SK-N-SH treated with all-trans-retinoic acid at 6 μM for 48 hours (cell line): ENCODE results near the gene UNC5CL.

Experiments
- ATAC-seq: fragments of 200-7000 bp; cut with Tn5 transposase; 3 replicates; pipeline ENCODE4 v1.9.1; 2020; ENCODE audit warnings: mild to moderate bottlenecking, moderate library complexity
- ARNTL ChIP-seq: fragments of 450-650 bp; formaldehyde crosslinking; IDR thresholded peaks from 2 replicates; pipeline ENCODE4 v1.5.0; 2020; ENCODE audit warnings: low read depth, mild to moderate bottlenecking, moderate library complexity, borderline replicate concordance
- BACH2 ChIP-seq: fragments of 250-450 bp; sonication (Bioruptor Pico); IDR thresholded peaks from 2 replicates; pipeline ENCODE4 v1.9.0; 2021; ENCODE audit warnings: mild to moderate bottlenecking, borderline replicate concordance
- OSR1 ChIP-seq: fragments of 250-450 bp; sonication (Bioruptor Pico); IDR thresholded peaks from 2 replicates; pipeline ENCODE4 v1.8.0; 2022; ENCODE audit warnings: moderate library complexity, mild to moderate bottlenecking, inconsistent platforms
- PPARA ChIP-seq: fragments of 250-450 bp; sonication (Bioruptor Pico); IDR thresholded peaks from 2 replicates; pipeline ENCODE4 v1.5.0; 2020; ENCODE audit warnings: mild to moderate bottlenecking, borderline replicate concordance
- RARB ChIP-seq: fragments of 250-450 bp; sonication (Bioruptor Pico); IDR thresholded peaks from 2 replicates; pipeline ENCODE4 v1.8.0; 2021; ENCODE audit warnings: mild to moderate bottlenecking, moderate library complexity
- SNAI2 ChIP-seq: fragments of 250-450 bp; sonication (Bioruptor Pico); IDR thresholded peaks from 2 replicates; pipeline ENCODE4 v1.5.0; 2020; ENCODE audit warnings: mild to moderate bottlenecking, moderate library complexity
- TCF4 ChIP-seq: fragments of 250-450 bp; sonication (Bioruptor Pico); IDR thresholded peaks from 2 replicates; pipeline ENCODE4 v1.8.0; 2021; ENCODE audit warnings: mild to moderate bottlenecking, moderate library complexity, borderline replicate concordance
- ZC3H10 ChIP-seq: fragments of 250-450 bp; sonication (Bioruptor Pico); IDR thresholded peaks from 2 replicates; pipeline ENCODE4 v1.5.1; 2021; ENCODE audit warnings: mild to moderate bottlenecking, moderate library complexity
- ZFP3 ChIP-seq: fragments of 250-450 bp; sonication (Bioruptor Pico); IDR thresholded peaks from 2 replicates; pipeline ENCODE4 v1.5.0; 2020; ENCODE audit warnings: mild to moderate bottlenecking, moderate library complexity
- ZFP30 ChIP-seq: fragments of 450-650 bp; formaldehyde crosslinking; IDR thresholded peaks from 2 replicates; pipeline ENCODE4 v1.5.0; 2022; ENCODE audit warnings: mild to moderate bottlenecking, moderate library complexity
- ZNF565 ChIP-seq: fragments of 450-650 bp; formaldehyde crosslinking; conservative IDR thresholded peaks from 2 replicates; pipeline ENCODE4 v1.5.0; 2020; ENCODE audit warnings: low read depth, mild to moderate bottlenecking, moderate library complexity
- ZNF70 ChIP-seq: fragments of 450-650 bp; formaldehyde crosslinking; IDR thresholded peaks from 2 replicates; pipeline ENCODE4 v1.5.0; 2020; ENCODE audit warnings: mild to moderate bottlenecking, moderate library complexity
- ZNF8 ChIP-seq: fragments of 450-650 bp; formaldehyde crosslinking; IDR thresholded peaks from 2 replicates; pipeline ENCODE4 v1.5.0; 2020; ENCODE audit warnings: mild to moderate bottlenecking, moderate library complexity
- TF ChIP-seq, protein P1 (sequence below): fragments of 250-450 bp; sonication (Bioruptor Pico); IDR thresholded peaks from 2 replicates; pipeline ENCODE4 v1.5.1; 2021; ENCODE audit warnings: mild to moderate bottlenecking, moderate library complexity
- TF ChIP-seq, protein P2 (sequence below): fragments of 250-450 bp; sonication (Bioruptor Pico); IDR thresholded peaks from 2 replicates; pipeline ENCODE4 v1.5.0; 2020; ENCODE audit warnings: mild to moderate bottlenecking, moderate library complexity
- TF ChIP-seq, protein P3 (sequence below): fragments of 250-450 bp; sonication (Bioruptor Pico); IDR thresholded peaks from 2 replicates; pipeline ENCODE4 v1.5.1; 2020; ENCODE audit warnings: low read depth, mild to moderate bottlenecking, moderate library complexity
- TF ChIP-seq, protein P4 (sequence below): fragments of 250-450 bp; sonication (Bioruptor Pico); IDR thresholded peaks from 2 replicates; pipeline ENCODE4 v1.8.0; 2021; ENCODE audit warnings: low read depth, mild to moderate bottlenecking, moderate library complexity, borderline replicate concordance
- TF ChIP-seq, protein P5 (sequence below): fragments of 250-450 bp; sonication (Bioruptor Pico); IDR thresholded peaks from 2 replicates; pipeline ENCODE4 v1.8.0; 2020; ENCODE audit warnings: mild to moderate bottlenecking, moderate library complexity, borderline replicate concordance

UNC5CL gene

GRCh38 chr6:40988634-40989033 is 50.4 kb downstream of the UNC5CL start:
- TF ChIP-seq, protein P1, sequence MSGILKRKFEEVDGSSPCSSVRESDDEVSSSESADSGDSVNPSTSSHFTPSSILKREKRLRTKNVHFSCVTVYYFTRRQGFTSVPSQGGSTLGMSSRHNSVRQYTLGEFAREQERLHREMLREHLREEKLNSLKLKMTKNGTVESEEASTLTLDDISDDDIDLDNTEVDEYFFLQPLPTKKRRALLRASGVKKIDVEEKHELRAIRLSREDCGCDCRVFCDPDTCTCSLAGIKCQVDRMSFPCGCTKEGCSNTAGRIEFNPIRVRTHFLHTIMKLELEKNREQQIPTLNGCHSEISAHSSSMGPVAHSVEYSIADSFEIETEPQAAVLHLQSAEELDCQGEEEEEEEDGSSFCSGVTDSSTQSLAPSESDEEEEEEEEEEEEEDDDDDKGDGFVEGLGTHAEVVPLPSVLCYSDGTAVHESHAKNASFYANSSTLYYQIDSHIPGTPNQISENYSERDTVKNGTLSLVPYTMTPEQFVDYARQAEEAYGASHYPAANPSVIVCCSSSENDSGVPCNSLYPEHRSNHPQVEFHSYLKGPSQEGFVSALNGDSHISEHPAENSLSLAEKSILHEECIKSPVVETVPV (CRISPR knock-in tag), result no peak
- no peak for TF ChIP-seq ZFP30 (CRISPR knock-in tag)
- no peak for ATAC-seq

DNA sequence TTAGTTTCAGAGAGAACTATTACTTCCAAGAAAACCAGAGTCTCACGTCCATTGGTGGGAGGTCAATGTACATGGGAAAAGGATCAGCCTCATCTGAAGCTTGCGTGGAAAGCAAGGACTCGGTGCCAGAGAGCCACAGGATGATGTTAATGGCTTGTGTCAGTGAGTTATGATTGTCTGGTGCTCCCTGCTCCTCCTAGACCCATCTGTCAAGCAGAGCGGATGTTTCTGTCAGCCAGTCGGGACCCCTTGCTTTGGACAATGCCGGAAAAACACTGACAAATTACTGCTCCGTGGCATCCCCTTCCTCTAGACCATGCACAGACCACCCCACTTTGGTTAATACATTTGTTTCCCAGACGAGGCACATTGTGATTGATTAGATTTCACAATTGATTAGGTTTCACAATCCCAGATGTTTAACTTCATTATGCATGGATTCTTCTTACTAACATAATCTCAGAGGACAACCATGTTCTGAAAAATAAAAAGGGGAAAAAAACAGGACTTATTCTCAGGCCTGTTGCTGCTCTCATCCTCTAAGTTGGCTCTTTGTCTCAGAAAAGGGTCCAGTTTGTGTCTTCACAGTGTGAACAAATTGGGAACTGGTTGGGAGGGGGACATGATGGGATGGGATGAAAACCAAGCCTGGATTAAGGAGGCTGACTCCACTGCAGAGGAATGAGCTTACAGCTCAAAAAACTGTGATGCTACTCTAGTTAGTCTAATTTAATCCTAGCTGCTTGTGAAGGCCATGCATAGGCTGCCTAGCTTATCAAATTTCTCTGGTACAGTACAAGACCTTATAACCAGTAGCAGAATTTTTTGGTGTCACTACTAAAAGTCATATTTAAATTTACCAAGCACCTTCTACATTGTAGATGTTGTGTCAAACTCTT is 51.9 kb downstream of the UNC5CL start:
- ATAC-seq, result no peak
- TF ChIP-seq BACH2 (no peak), ZNF70 (CRISPR knock-in tag) (no peak)

GRCh38 chr6:40986364-40986763 is 52.7 kb downstream of the UNC5CL start:
- no peak for TF ChIP-seq TCF4 (CRISPR knock-in tag)
- TF ChIP-seq ARNTL (CRISPR knock-in tag), result no peak
- no peak for TF ChIP-seq ZFP3 (CRISPR knock-in tag)
- TF ChIP-seq, protein P2, sequence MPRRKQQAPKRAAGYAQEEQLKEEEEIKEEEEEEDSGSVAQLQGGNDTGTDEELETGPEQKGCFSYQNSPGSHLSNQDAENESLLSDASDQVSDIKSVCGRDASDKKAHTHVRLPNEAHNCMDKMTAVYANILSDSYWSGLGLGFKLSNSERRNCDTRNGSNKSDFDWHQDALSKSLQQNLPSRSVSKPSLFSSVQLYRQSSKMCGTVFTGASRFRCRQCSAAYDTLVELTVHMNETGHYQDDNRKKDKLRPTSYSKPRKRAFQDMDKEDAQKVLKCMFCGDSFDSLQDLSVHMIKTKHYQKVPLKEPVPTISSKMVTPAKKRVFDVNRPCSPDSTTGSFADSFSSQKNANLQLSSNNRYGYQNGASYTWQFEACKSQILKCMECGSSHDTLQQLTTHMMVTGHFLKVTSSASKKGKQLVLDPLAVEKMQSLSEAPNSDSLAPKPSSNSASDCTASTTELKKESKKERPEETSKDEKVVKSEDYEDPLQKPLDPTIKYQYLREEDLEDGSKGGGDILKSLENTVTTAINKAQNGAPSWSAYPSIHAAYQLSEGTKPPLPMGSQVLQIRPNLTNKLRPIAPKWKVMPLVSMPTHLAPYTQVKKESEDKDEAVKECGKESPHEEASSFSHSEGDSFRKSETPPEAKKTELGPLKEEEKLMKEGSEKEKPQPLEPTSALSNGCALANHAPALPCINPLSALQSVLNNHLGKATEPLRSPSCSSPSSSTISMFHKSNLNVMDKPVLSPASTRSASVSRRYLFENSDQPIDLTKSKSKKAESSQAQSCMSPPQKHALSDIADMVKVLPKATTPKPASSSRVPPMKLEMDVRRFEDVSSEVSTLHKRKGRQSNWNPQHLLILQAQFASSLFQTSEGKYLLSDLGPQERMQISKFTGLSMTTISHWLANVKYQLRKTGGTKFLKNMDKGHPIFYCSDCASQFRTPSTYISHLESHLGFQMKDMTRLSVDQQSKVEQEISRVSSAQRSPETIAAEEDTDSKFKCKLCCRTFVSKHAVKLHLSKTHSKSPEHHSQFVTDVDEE (CRISPR knock-in tag), result no peak
- TF ChIP-seq ZNF565 (CRISPR knock-in tag), result no peak
- no peak for TF ChIP-seq ZNF8 (CRISPR knock-in tag)
- TF ChIP-seq ZNF70 (CRISPR knock-in tag), result no peak
- TF ChIP-seq SNAI2 (CRISPR knock-in tag), result no peak
- TF ChIP-seq, protein P1 (CRISPR knock-in tag), result no peak
- TF ChIP-seq OSR1, result no peak
- no peak for TF ChIP-seq PPARA (CRISPR knock-in tag)
- TF ChIP-seq RARB (CRISPR knock-in tag), result no peak
- no peak for TF ChIP-seq BACH2
- no peak for TF ChIP-seq ZFP30 (CRISPR knock-in tag)
- TF ChIP-seq, protein P3, sequence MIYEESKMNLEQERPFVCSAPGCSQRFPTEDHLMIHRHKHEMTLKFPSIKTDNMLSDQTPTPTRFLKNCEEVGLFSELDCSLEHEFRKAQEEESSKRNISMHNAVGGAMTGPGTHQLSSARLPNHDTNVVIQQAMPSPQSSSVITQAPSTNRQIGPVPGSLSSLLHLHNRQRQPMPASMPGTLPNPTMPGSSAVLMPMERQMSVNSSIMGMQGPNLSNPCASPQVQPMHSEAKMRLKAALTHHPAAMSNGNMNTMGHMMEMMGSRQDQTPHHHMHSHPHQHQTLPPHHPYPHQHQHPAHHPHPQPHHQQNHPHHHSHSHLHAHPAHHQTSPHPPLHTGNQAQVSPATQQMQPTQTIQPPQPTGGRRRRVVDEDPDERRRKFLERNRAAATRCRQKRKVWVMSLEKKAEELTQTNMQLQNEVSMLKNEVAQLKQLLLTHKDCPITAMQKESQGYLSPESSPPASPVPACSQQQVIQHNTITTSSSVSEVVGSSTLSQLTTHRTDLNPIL (CRISPR knock-in tag), result no peak
- TF ChIP-seq, protein P4, sequence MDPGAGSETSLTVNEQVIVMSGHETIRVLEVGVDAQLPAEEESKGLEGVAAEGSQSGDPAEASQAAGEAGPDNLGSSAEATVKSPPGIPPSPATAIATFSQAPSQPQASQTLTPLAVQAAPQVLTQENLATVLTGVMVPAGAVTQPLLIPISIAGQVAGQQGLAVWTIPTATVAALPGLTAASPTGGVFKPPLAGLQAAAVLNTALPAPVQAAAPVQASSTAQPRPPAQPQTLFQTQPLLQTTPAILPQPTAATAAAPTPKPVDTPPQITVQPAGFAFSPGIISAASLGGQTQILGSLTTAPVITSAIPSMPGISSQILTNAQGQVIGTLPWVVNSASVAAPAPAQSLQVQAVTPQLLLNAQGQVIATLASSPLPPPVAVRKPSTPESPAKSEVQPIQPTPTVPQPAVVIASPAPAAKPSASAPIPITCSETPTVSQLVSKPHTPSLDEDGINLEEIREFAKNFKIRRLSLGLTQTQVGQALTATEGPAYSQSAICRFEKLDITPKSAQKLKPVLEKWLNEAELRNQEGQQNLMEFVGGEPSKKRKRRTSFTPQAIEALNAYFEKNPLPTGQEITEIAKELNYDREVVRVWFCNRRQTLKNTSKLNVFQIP (CRISPR knock-in tag), result no peak
- no peak for TF ChIP-seq ZC3H10 (CRISPR knock-in tag)
- TF ChIP-seq, protein P5, sequence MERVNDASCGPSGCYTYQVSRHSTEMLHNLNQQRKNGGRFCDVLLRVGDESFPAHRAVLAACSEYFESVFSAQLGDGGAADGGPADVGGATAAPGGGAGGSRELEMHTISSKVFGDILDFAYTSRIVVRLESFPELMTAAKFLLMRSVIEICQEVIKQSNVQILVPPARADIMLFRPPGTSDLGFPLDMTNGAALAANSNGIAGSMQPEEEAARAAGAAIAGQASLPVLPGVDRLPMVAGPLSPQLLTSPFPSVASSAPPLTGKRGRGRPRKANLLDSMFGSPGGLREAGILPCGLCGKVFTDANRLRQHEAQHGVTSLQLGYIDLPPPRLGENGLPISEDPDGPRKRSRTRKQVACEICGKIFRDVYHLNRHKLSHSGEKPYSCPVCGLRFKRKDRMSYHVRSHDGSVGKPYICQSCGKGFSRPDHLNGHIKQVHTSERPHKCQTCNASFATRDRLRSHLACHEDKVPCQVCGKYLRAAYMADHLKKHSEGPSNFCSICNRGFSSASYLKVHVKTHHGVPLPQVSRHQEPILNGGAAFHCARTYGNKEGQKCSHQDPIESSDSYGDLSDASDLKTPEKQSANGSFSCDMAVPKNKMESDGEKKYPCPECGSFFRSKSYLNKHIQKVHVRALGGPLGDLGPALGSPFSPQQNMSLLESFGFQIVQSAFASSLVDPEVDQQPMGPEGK (CRISPR knock-in tag), result no peak
- TF ChIP-seq, all 23 proteins: peak for 0
- no peak for ATAC-seq
